ENCODE results near the gene ZNF428. TPM values are rescaled to one million over a fixed set of nuclear protein-coding genes. Genes with fewer than 3 reads are reported as not detected.
A peak's percentile ranks its signal among the peaks of the same experiment; 100 is the strongest.

The ZNF428 gene
- total RNA-seq, 1 donor from 2014 or later, result 52.5 TPM

- Mint-ChIP-seq H3K4me1 (ENCODE audit: low read depth) (peaks cover 3% of the 10 kb centered on the region), H3K4me3 (ENCODE audit: unreplicated experiment) (no peak overlapping the region), H3K27me3 (ENCODE audit: low read depth) (peaks cover 2% of the 10 kb centered on the region), H3K36me3 (ENCODE audit: low read depth) (peaks cover 3% of the 10 kb centered on the region), H3K27ac (ENCODE audit: unreplicated experiment) (no peak overlapping the region), H3K9me3 (ENCODE audit: low read depth) (no peaks in the 10 kb centered on the region)
- no peak for DNase-seq (ENCODE audit: low spot score)
- TF ChIP-seq CTCF (IDR thresholded peaks at IDR 0.05), result no peak
Measured at GRCh38 chr19:43581467-43581866, 38.0 kb downstream of the ZNF428 start.

- TF ChIP-seq CTCF (IDR thresholded peaks at IDR 0.05), result no peak
- no peaks in the 10 kb centered on the region for H3K36me3 Mint-ChIP-seq (ENCODE audit: low read depth)
- no peak overlapping the region for H3K27ac Mint-ChIP-seq (ENCODE audit: unreplicated experiment)
- peaks cover 9% of the 10 kb centered on the region for H3K4me1 Mint-ChIP-seq (ENCODE audit: low read depth)
- DNase-seq (ENCODE audit: low spot score), result no peak
- H3K4me3 Mint-ChIP-seq (ENCODE audit: unreplicated experiment), result no peak overlapping the region
- H3K27me3 Mint-ChIP-seq (ENCODE audit: low read depth), result peaks cover 2% of the 10 kb centered on the region
- no peaks in the 10 kb centered on the region for H3K9me3 Mint-ChIP-seq (ENCODE audit: low read depth)
Measured at GRCh38 chr19:43578787-43579186, 40.6 kb downstream of the ZNF428 start.

GRCh38 chr19:43575955-43576878, 43.2 kb downstream of the ZNF428 start:
- Mint-ChIP-seq H3K36me3 (ENCODE audit: low read depth) (no peaks in the 10 kb centered on the region), H3K27me3 (ENCODE audit: low read depth) (peaks cover 2% of the 10 kb centered on the region), H3K4me3 (ENCODE audit: unreplicated experiment) (peak overlapping the region; percentile 51), H3K9me3 (ENCODE audit: low read depth) (no peaks in the 10 kb centered on the region), H3K4me1 (ENCODE audit: low read depth) (peaks cover 15% of the 10 kb centered on the region), H3K27ac (ENCODE audit: unreplicated experiment) (peak overlapping the region; percentile 57)
- DNase-seq (ENCODE audit: low spot score), result no peak
- TF ChIP-seq CTCF (IDR thresholded peaks at IDR 0.05), result no peak

GRCh38 chr19:43575156-43575950, 44.1 kb downstream of the ZNF428 start, which contains the start of the genes PINLYP and XRCC1:
TSS of gene PINLYP (plus strand) at chr19:43575801. CDS start at chr19:43577192, 1,391 bp downstream.
TSS of gene XRCC1 (minus strand) at chr19:43575527. CDS start at chr19:43575458, 69 bp downstream.
- Mint-ChIP-seq H3K9me3 (ENCODE audit: low read depth) (no peaks in the 10 kb centered on the region), H3K36me3 (ENCODE audit: low read depth) (no peaks in the 10 kb centered on the region), H3K4me1 (ENCODE audit: low read depth) (peaks cover 15% of the 10 kb centered on the region), H3K27me3 (ENCODE audit: low read depth) (peaks cover 2% of the 10 kb centered on the region), H3K27ac (ENCODE audit: unreplicated experiment) (peak within 1 kb of the TSS; percentile 92), H3K4me3 (ENCODE audit: unreplicated experiment) (peak within 1 kb of the TSS; percentile 95)
- no peak for TF ChIP-seq CTCF (IDR thresholded peaks at IDR 0.05)
- DNase-seq (ENCODE audit: low spot score), result peak; percentile 98

All from chondrocyte (in vitro differentiated cells).